PC-9 (cell line): Measurements from ENCODE around the gene GALNT10. TPM values are rescaled to one million over a fixed set of nuclear protein-coding genes. Genes with fewer than 3 reads are reported as not detected.
A peak's percentile ranks its signal among the peaks of the same experiment; 100 is the strongest.

Experiments used
- BruUV-seq: library from RNA; stranded (reverse); fragments of 400-500 nt; replicated peaks from 2 replicates; lab custom pipeline; 2021; lab: Mats Ljungman, UMichigan
- CTCF ChIA-PET: fragments of 300-600 bp; sonication (Branson Sonifier 250); formaldehyde crosslinking; loops from one replicate; lab custom pipeline; 2022; ENCODE audit warnings: antibody characterized with exemption; lab: Charles Lee
- POLR2A ChIA-PET: fragments of 300-600 bp; sonication (Branson Sonifier 250); formaldehyde crosslinking; loops from one replicate; lab custom pipeline; 2022; ENCODE audit warnings: antibody characterized with exemption; ENCODE audit not compliant: unreplicated experiment; lab: Charles Lee
- DNase-seq, 2 experiments: peaks; one replicate each; pipeline versions ENCODE4 v3.0.0 to v3.0.0-alpha.2; 2015 to 2022; ENCODE audit warnings: mixed read lengths in 1 of 2
- H2AFZ ChIP-seq: fragments of 200-600 bp; sonication (generic); 2 replicates; pipeline ENCODE4 v1.8.1; 2017; ENCODE audit warnings: antibody characterized with exemption
- H3F3A ChIP-seq: fragments of 200-600 bp; sonication (generic); 2 replicates; pipeline ENCODE4 v1.8.1; 2017; ENCODE audit warnings: antibody characterized with exemption, mild to moderate bottlenecking, low read depth; ENCODE audit not compliant: insufficient read depth
- H3K27ac ChIP-seq: fragments of 200-600 bp; sonication (generic); 2 replicates; pipeline ENCODE4 v1.6.1; 2016; ENCODE audit warnings: mixed run types
- H3K27me3 ChIP-seq: fragments of 200-600 bp; sonication (generic); 2 replicates; pipeline ENCODE4 v1.6.1; 2016; ENCODE audit warnings: low read depth, mixed run types; ENCODE audit not compliant: insufficient read depth
- H3K36me3 ChIP-seq: fragments of 200-600 bp; sonication (generic); 2 replicates; pipeline ENCODE4 v1.6.1; 2016; ENCODE audit warnings: low read depth, mixed run types
- H3K4me1 ChIP-seq: fragments of 200-600 bp; sonication (generic); replicated peaks from 2 replicates; pipeline ENCODE4 v1.6.1; 2016; ENCODE audit warnings: mixed run types; ENCODE audit not compliant: insufficient read depth
- H3K4me2 ChIP-seq: fragments of 200-600 bp; sonication (generic); 2 replicates; pipeline ENCODE4 v1.6.1; 2017; ENCODE audit warnings: mixed run types
- H3K4me3 ChIP-seq: fragments of 200-600 bp; sonication (generic); 2 replicates; pipeline ENCODE4 v1.6.1; 2016; ENCODE audit warnings: mixed run types
- H3K79me2 ChIP-seq: fragments of 200-600 bp; sonication (generic); 2 replicates; pipeline ENCODE4 v1.6.1; 2017; ENCODE audit warnings: low read depth, mixed run types
- H3K9me2 ChIP-seq: fragments of 200-600 bp; sonication (generic); 2 replicates; pipeline ENCODE4 v1.8.1; 2017; ENCODE audit warnings: mild to moderate bottlenecking; ENCODE audit not compliant: insufficient read depth
- H3K9me3 ChIP-seq: fragments of 200-600 bp; sonication (generic); 2 replicates; pipeline ENCODE4 v1.8.1; 2016; ENCODE audit warnings: low read depth; ENCODE audit not compliant: insufficient read depth
- H4K20me1 ChIP-seq: fragments of 200-600 bp; sonication (generic); 2 replicates; pipeline ENCODE4 v1.8.1; 2017; ENCODE audit not compliant: insufficient read depth
- EZH2 ChIP-seq: fragments of 200-600 bp; sonication (generic); IDR thresholded peaks from 2 replicates; pipeline ENCODE4 v1.8.0; 2017; ENCODE audit warnings: antibody characterized with exemption, low read depth
- intact Hi-C: fragments of 100-400 bp; cut with micrococcal nuclease; formaldehyde crosslinking; loops from one replicate; pipeline ENCODE4 v1.10.0; 2022; ENCODE audit not compliant: unreplicated experiment
- total RNA-seq: library from RNA; stranded (reverse); gene quantifications from 2 replicates; pipeline ENCODE4 v1.2.3, GENCODE V29; 2021
- TF ChIP-seq, protein P1 (sequence below): fragments of 200-600 bp; sonication (generic); conservative IDR thresholded peaks from 2 replicates; pipeline ENCODE4 v1.6.1; 2017; ENCODE audit warnings: mixed run types, antibody characterized with exemption, mild to moderate bottlenecking, moderate library complexity

The GALNT10 gene
- total RNA-seq, 1 experiment from 2014 or later = 101 TPM

DNA sequence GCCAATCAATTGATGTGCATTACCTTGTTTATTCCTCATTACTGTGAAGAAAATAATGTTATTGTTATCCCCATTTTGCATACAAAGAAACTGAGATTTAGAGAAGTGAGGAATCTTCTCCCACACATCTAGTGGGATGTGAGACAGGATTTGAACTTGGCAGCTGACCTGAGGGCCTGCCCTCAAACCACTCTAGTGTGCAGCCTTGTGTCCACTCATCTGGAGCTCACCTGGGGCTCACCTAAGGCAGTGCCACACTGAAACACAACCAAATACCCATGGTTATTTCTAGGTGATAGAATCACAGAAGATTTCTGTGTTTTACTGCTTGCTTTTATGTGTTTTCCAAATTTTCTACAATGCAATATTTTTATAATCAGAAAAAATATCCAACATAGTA lies 160.6 kb downstream of the GALNT10 start:
- intact Hi-C loops = no loop called here
- no peak for DNase-seq
- Histone ChIP-seq H3K4me2 (no peak overlapping the region), H3K36me3 (0 out of 2 replicates have a peak, but pooled peaks cover 3% of the 10 kb centered on the region), H3K9me2 (no peaks in the 10 kb centered on the region), H3F3A (peaks cover 21% of the 10 kb centered on the region; the same call in 1 of the 2 replicates), H3K9me3 (no peaks in the 10 kb centered on the region), H3K4me1 (peaks cover 26% of the 10 kb centered on the region), H3K27ac (0 out of 2 replicates have a peak overlapping the region, but pooled peaks have one; percentile 8), H4K20me1 (no peaks in the 10 kb centered on the region), H3K27me3 (no peaks in the 10 kb centered on the region), H3K4me3 (no peak overlapping the region), H3K79me2 (no peaks in the 10 kb centered on the region; the same call in 1 of the 2 replicates), H2AFZ (no peak overlapping the region)
- ChIA-PET POLR2A (no interaction called here), CTCF (no interaction called here)
- BruUV-seq = no TSS peak
- TF ChIP-seq, protein P1, sequence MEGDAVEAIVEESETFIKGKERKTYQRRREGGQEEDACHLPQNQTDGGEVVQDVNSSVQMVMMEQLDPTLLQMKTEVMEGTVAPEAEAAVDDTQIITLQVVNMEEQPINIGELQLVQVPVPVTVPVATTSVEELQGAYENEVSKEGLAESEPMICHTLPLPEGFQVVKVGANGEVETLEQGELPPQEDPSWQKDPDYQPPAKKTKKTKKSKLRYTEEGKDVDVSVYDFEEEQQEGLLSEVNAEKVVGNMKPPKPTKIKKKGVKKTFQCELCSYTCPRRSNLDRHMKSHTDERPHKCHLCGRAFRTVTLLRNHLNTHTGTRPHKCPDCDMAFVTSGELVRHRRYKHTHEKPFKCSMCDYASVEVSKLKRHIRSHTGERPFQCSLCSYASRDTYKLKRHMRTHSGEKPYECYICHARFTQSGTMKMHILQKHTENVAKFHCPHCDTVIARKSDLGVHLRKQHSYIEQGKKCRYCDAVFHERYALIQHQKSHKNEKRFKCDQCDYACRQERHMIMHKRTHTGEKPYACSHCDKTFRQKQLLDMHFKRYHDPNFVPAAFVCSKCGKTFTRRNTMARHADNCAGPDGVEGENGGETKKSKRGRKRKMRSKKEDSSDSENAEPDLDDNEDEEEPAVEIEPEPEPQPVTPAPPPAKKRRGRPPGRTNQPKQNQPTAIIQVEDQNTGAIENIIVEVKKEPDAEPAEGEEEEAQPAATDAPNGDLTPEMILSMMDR = no peak
- TF ChIP-seq EZH2 = no peak

DNA sequence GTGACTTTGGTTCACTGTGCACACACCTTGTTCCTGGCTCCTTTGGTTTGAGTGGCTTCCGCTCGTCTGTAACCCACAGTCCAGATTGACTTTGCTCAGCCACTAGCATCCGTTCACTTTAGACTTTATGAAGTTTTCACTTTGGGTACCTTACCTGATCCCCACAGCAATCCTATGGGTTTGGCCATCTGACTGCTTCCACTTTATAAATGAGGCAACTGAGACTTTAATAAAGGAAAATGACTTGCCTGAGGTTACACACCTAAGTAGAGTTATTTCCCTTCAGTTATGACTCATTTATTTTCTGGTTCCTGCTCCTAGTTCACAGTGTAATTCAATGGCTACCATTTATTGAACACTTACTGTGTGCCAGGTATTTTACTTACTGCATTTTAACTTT lies 161.0 kb downstream of the GALNT10 start:
- Histone ChIP-seq H3K4me1 (peaks cover 30% of the 10 kb centered on the region), H3K79me2 (peaks cover 2% of the 10 kb centered on the region; the same call in 1 of the 2 replicates), H3K4me2 (no peak overlapping the region), H3K9me2 (no peaks in the 10 kb centered on the region), H3K27ac (0 out of 2 replicates have a peak overlapping the region, but pooled peaks have one; percentile 8), H3K27me3 (no peaks in the 10 kb centered on the region), H3K36me3 (0 out of 2 replicates have a peak, but pooled peaks cover 1% of the 10 kb centered on the region), H2AFZ (no peak overlapping the region), H3K4me3 (no peak overlapping the region), H3F3A (peaks cover 21% of the 10 kb centered on the region; the same call in 1 of the 2 replicates), H4K20me1 (no peaks in the 10 kb centered on the region), H3K9me3 (no peaks in the 10 kb centered on the region)
- intact Hi-C loops = no loop called here
- ChIA-PET POLR2A (no interaction called here), CTCF (no interaction called here)
- no peak for TF ChIP-seq EZH2
- TF ChIP-seq, protein P1 = no peak
- DNase-seq = no peak
- BruUV-seq = no TSS peak

DNA sequence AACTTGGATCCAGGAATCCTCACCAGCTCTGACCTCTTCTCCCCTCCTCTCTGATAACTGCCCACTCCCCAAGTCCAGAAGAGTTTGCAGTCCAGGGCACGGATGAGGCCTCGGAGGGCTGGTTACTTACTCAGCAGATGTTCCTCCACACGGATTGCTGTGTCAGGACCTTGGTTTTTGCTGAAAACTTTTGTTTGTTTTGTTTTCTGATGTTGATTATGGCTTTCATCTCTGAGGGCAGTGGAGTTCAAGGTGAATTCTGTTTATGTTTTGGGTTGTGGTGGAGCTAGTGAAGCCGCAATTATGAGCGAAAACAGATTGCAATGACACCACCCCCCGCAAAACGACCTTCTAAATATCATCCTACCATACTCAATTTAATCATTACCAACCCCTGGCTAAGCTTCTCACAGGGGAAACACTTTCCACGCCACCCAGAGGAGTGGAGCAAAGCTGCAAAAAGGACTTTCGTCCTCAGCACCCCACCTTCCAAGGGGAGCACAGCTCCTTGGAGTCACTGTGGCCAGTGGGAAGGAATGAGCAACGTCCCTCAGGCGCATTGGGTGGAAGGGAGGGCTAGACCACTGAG lies 162.5 kb downstream of the GALNT10 start:
- Histone ChIP-seq H3K4me1 (peaks cover 40% of the 10 kb centered on the region), H3K27me3 (no peaks in the 10 kb centered on the region), H3K4me2 (no peak overlapping the region), H3K9me2 (no peaks in the 10 kb centered on the region), H2AFZ (no peak overlapping the region), H3F3A (peaks cover 21% of the 10 kb centered on the region; the same call in 1 of the 2 replicates), H3K36me3 (no peaks in the 10 kb centered on the region), H3K79me2 (peaks cover 12% of the 10 kb centered on the region; the same call in 1 of the 2 replicates), H3K27ac (no peak overlapping the region), H3K9me3 (no peaks in the 10 kb centered on the region), H4K20me1 (no peaks in the 10 kb centered on the region), H3K4me3 (no peak overlapping the region)
- ChIA-PET POLR2A (no interaction called here), CTCF (no interaction called here)
- no TSS peak for BruUV-seq
- TF ChIP-seq, protein P1 = no peak
- no peak for TF ChIP-seq EZH2
- intact Hi-C loops = no loop called here
- DNase-seq = no peak
